Motor neuron (in vitro differentiated cells): ENCODE data around the gene ABCC10. TPM values are rescaled to one million over a fixed set of nuclear protein-coding genes. Genes with fewer than 3 reads are reported as not detected.

ENCODE experiments used
- ATAC-seq, 8 experiments: fragments of 200-7000 bp; cut with Tn5 transposase; replicated peaks in 6 of 8; 2 replicates each; pipeline ENCODE4 v1.8.0; 2021; ENCODE audit warnings: mild to moderate bottlenecking in 8 of 8, moderate library complexity in 8 of 8
- H3K27ac ChIP-seq, 2 donors: fragments of 250-450 bp; sonication (Bioruptor Pico); 2 replicates each; pipeline ENCODE4 v1.9.0; 2021; ENCODE audit warnings: antibody characterized with exemption in 2 of 2, mild to moderate bottlenecking in 2 of 2, moderate library complexity in 1 of 2
- H3K4me1 ChIP-seq, 2 donors: fragments of 250-450 bp; sonication (Bioruptor Pico); replicated peaks in 1 of 2; 2 replicates each; pipeline ENCODE4 v1.6.1; 2021; ENCODE audit warnings: antibody characterized with exemption in 2 of 2, mild to moderate bottlenecking in 2 of 2, moderate library complexity in 1 of 2
- H3K4me3 ChIP-seq, 5 donors: fragments of 250-450 bp; sonication (Bioruptor Pico); 2 replicates each; pipeline ENCODE4 v1.9.0; 2021; ENCODE audit warnings: antibody characterized with exemption in 5 of 5, mild to moderate bottlenecking in 5 of 5, moderate library complexity in 4 of 5
- WGBS, 10 experiments: fragments of 450-650 bp; shearing (Covaris generic); methylation state at CpG; one replicate each; pipeline ENCODE4 v1.0.0; 2022; 5-methylcytosine and 5-hydroxymethylcytosine counted together
- in situ Hi-C, 9 experiments: fragments of 400-800 bp; cut with MboI; loops; one replicate each; pipeline ENCODE4 v1.15.0; 2021; ENCODE audit warnings: low sequenced_read_pairs in 9 of 9, low pct_unique_long_range_greater_than_20kb in 2 of 9; ENCODE audit not compliant: unreplicated experiment in 9 of 9
- total RNA-seq, 8 experiments: library from RNA; unstranded; fragments of 300-600 nt; gene quantifications; 2 replicates each; pipeline versions ENCODE4 v1.2.3 to v1.2.4, GENCODE V29; 2022

ABCC10 gene
- total RNA-seq, 8 experiments from 2014 or later: 10.3 to 70.3 (median 16.4) TPM

DNA sequence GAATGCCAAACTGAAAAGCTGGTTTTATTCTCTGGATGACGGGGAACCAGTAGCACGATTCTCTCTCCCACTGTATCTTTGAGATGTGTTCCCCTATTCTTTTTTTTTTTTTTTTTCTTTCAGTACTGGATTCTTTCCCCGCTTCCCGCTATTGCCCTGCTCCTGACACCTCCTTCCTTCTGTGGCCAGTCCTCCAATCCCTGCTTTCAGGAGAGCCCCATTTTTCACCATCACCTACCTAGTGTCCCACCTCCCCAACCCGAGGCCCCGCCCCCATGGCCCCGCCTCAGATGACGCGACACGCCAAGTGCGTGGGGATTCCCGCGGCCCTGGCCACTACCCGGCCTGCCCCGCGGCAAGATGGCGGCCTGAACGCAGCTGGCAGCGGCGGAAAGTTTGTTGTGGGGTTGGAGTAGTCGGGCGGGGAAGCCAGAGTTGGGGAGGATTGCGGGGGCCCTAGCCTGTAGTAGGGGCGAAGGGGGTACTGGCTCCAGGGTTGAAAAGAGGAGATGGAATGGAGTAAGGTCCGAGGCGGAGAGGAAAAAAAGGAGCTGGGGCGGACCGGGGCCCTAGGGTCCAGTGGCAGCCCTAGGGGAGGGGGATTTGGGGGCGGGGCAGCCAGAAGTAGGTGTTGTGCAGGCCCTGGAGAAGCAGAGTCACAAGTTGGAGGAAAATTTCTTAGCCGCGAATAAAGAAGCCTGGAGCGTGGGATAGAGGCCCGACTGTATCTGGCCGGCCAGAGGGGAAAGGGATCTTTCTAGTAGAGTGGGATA is 50.1 kb downstream of the ABCC10 start, which contains the start of gene TJAP1:
Gene TJAP1, plus strand, starts transcription at position 336 of the 773 bp plus-strand sequence. CDS start 21,432 bp downstream, outside the sequence.
- in situ Hi-C loops: no loop called here
- Histone ChIP-seq H3K4me1 (peaks cover 9 to 25% of the 10 kb centered on the region in 2 donors), H3K4me3 (peak within 1 kb of the TSS; percentile 50 to 91 (median 59)), H3K27ac (peak within 1 kb of the TSS; percentile 50 to 65)
- peak; percentile 94 to 99 (median 98) for ATAC-seq
- WGBS, 10 experiments: 0 to 6% (median 0%) methylated on average over 2 to 6 of the region's 34 CpGs; no CpG with 5 or more reads in 3 of the 10 experiments

DNA sequence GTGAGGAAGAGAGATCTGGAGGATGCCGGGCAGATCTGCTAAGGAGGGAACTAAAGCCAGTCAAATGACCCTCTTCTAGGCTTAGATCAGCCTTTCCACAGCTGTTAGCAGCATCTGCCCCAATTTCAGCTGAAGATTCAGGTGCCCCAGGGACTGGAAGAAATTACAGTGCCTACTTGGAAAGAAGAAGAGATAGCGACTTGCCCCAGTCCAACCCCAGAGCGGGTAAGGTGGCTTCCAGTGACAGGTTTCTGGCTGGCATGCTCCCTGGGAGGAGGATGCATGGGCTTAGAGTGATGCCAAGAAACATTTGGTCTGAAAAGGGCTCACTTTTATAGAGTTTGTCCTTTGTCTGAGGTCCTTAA is 50.6 kb downstream of the ABCC10 start:
- no peak for ATAC-seq
- 0 to 44% (median 11%) methylated on average over 1 to 3 of the region's 3 CpGs; no CpG with 5 or more reads in 2 of the 10 experiments for WGBS, 10 experiments
- Histone ChIP-seq H3K4me3 (peak overlapping the region; percentile 50 to 91 (median 59)), H3K4me1 (peaks cover 9 to 25% of the 10 kb centered on the region in 2 donors), H3K27ac (peak overlapping the region; percentile 2 to 65)
- in situ Hi-C loops: no loop called here

DNA sequence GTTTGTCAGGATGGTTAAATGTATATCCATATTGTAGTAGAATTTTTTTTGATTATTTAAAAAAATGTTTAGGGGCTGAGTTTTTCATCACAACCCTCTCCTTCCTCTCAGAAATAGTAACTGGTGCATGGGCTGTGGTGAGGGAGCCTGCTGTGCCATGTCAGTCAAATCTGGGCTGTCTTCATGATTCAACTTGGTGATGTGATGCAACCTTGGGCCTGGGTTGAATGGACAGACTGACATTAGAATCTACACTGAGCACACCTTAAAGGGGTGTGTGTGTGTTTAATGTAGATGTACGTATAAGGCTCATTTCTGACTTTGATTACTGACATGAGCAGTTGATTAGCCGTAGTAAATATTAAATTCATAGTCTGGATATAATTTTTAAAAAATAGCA is 53.7 kb downstream of the ABCC10 start:
- H3K27ac ChIP-seq: no peak overlapping the region
- H3K4me1 ChIP-seq: peaks cover 6 to 16% of the 10 kb centered on the region in 2 donors
- ATAC-seq: peak in 1 of 8 experiments; percentile 8
- 25 to 100% (median 85%) methylated on average over 1 to 2 of the region's 2 CpGs; no CpG with 5 or more reads in 1 of the 10 experiments for WGBS, 10 experiments
- in situ Hi-C loops: no loop called here
- H3K4me3 ChIP-seq: no peak overlapping the region

DNA sequence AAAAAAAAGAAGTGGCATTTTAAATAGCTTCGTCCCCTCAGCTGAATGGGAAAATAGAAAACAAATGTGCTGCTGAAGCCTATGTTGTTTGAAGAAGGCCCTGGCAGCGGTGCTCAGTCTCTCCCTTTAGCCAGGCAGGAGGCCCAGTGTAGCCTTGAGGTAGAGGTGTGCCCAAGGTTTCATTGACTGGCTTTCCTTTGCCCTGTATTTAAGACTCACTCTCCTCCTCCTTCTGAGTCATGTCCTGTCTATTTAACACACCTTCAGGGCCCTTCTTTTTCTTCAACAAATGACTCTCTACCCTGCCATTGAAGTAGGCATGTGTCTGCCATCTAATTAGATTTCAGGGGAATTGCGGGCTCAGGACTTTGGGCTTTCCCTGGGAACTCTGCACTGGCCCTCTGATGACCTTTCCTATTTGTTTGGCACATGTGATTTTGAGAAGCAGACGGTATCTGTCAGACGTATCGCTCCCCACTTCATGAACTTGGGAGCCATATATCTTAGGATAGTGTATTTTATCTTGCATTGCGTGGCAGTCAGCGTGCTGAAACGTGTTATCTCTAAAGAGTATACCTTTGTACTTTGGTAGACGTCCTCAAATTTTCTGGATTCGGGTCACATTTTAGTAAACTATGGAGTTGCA is 54.4 kb downstream of the ABCC10 start:
- WGBS, 10 experiments: 65 to 94% (median 87%) methylated on average over 2 to 11 of the region's 11 CpGs
- in situ Hi-C loops: no loop called here
- peak in 1 of 8 experiments; percentile 4 for ATAC-seq
- Histone ChIP-seq H3K4me1 (peaks cover 6 to 13% of the 10 kb centered on the region in 2 donors), H3K4me3 (no peak overlapping the region), H3K27ac (no peak overlapping the region)

DNA sequence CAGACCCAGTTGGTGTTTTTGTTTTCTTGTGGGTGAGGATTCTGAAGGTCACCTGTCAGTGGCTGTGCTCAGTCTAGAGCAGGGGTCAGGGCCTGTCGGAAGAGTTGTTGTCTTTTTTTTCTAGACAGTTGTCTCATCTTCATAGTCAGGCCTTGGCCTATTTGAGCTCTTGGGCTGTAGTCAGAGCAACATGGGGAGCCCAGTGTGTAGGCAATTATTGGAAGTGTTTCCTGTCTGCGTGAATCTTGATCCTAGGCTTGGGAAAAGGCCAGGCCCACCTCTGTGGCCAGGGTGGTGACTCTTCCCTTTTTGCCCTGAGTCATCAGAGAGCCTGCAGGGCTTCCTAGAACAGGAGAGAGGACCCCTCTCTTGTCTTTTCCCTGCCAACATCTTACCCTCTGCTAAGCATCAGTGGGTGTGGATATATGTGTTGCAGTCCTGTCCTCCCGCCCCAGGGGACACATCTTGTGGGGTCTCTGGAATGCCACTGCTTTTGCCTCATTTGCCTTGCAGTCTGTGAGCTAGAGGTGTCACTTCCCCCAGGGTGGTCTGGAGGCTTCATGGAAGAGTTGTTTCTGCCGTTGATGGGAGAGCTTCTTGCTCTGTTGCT is 61.4 kb downstream of the ABCC10 start:
- in situ Hi-C loops: no loop called here
- Histone ChIP-seq H3K4me3 (no peak overlapping the region), H3K27ac (no peak overlapping the region), H3K4me1 (no peaks in the 10 kb centered on the region)
- 17 to 100% (median 92%) methylated on average over 1 to 2 of the region's 4 CpGs; no CpG with 5 or more reads in 5 of the 10 experiments for WGBS, 10 experiments
- no peak for ATAC-seq

DNA sequence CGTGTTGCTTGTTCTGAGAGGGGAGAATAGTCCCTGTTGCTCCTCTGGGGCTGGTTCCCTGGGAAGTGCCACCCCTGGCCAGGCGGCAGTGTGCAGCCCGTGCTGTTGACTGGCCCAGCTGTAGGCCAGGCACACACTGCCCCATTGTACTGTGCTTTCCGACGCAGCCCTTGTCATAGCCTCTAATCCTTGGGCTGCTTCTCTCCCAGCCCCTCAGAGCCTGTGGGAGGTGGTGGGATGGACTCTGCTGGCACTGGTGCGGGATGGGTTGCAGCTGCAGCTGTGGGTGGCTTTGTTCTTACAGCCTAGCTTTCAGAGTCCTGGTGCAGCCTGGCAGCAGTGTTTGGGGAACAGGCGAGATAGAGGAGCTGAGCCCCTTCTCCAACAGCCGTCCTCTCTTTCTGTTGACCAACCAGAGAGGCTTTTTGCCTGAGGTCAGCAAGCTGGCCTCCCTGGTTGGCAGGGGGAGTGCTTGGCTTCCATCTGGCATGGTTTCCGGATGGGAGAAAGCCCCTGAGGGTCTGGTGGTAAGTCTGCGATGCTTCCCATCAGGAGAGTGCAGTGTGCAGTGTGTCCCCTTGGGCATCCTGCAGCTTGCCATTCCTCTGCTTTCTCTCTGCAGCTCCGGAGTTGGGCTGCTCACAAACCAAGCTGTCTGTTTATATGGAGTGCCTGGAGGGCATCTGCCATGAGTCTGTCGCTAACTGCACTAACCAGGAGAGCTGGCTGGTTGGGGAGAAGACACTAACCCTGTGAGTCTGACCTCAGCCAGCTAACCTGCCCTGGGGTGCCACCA is 62.1 kb downstream of the ABCC10 start:
- Histone ChIP-seq H3K27ac (no peak overlapping the region), H3K4me1 (no peaks in the 10 kb centered on the region), H3K4me3 (no peak overlapping the region)
- 80 to 100% (median 100%) methylated on average over 1 to 2 of the region's 12 CpGs; no CpG with 5 or more reads in 4 of the 10 experiments for WGBS, 10 experiments
- ATAC-seq: peak in 1 of 8 experiments; percentile 17
- in situ Hi-C loops: no loop called here

DNA sequence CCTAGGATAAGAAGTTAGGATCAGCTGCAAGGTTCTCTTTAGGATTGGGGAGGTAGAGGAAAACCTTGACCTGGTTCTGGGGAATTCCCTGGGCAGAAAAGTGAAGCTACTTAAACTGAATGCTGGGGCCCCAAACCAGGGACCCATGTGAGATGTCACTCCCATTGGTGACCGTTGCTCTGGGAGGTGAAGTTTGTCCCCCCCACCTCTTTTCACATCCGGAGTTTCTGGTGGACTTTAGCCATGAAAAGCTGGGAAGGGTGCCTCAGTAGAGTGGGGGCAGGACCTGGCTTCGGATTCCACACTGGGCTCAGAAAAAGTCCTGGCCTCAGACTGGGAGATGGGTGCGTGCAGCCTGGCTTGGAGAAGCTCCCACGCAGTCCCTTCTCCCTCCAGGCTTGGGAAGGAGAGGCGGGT is 63.2 kb downstream of the ABCC10 start:
- H3K27ac ChIP-seq: no peak overlapping the region
- in situ Hi-C loops: no loop called here
- no peak overlapping the region for H3K4me3 ChIP-seq
- H3K4me1 ChIP-seq: no peaks in the 10 kb centered on the region
- 63 to 100% (median 98%) methylated on average over 1 to 5 of the region's 6 CpGs; no CpG with 5 or more reads in 6 of the 10 experiments for WGBS, 10 experiments
- ATAC-seq: no peak

DNA sequence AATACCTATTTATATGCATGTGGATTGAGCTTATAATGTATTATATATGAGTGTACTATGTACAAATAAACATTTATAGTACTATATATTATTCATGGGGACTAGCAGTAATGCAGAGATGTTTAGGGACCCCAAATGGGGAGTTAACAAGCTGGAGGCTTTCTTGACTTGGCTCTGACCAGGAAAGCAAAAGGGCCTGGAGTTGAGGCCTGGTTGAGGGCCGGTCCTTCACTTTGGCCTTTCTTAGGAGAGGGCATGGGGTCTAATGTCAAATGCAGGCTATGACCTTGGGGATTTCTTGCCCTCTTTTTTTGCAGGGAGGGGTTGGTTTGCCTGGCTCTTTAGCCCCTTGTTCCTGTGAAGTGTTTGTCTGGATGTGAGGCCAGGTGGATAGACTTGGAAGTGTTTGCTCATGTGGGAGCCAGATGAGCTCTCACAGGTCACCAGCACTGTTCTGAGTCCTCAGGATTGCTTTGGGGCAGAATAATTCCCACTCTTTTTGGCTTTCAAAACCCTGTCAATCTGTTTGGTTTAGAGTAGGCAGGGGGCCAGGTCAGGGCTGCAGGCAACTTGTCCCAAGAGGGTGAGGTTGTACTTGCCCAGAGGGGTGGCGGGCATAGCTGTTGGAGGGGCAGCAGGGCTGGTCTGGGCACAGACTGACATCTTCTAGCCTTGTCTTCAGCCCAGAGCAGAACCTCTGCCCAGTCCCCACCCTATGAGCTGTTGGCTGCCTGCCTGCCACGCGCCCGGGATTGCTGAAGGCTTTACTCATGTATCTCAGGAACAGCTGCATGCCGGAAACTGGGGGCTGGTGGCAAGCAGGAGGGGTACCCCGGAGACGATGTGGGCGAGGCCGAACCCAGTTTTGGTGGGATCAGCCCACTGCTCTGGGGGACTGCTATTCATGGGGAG is 64.7 kb downstream of the ABCC10 start:
- in situ Hi-C loops: no loop called here
- Histone ChIP-seq H3K27ac (no peak overlapping the region), H3K4me1 (no peaks in the 10 kb centered on the region), H3K4me3 (no peak overlapping the region)
- 0 to 100% (median 68%) methylated on average over 1 to 5 of the region's 10 CpGs; no CpG with 5 or more reads in 5 of the 10 experiments for WGBS, 10 experiments
- peak in 4 of 8 experiments; percentile 67 to 88 (median 76) for ATAC-seq

DNA sequence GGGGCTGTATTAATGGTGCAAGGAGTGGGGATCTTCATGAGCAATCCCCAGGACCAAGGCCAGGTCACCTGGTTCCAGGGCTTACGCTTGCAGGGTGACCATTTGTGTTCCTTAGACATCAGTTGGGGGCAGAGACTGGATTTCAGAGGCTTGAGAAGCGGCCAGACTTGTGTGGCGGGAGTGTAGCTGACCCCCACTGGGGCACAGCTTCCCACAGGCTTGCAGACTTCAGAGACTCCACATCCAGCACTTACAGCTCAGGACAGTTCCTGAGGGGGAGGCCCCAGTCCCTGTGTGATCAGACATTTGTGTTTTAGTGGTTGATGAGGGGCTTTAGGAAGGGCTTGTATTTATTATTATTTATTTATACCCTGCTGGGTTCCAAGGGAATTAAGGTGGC is 65.3 kb downstream of the ABCC10 start:
- Histone ChIP-seq H3K4me3 (no peak overlapping the region), H3K27ac (no peak overlapping the region), H3K4me1 (no peaks in the 10 kb centered on the region)
- 60 to 100% (median 100%) methylated on average over 1 to 2 of the region's 3 CpGs; no CpG with 5 or more reads in 7 of the 10 experiments for WGBS, 10 experiments
- in situ Hi-C loops: no loop called here
- ATAC-seq: peak in 4 of 8 experiments; percentile 9 to 48 (median 28)

DNA sequence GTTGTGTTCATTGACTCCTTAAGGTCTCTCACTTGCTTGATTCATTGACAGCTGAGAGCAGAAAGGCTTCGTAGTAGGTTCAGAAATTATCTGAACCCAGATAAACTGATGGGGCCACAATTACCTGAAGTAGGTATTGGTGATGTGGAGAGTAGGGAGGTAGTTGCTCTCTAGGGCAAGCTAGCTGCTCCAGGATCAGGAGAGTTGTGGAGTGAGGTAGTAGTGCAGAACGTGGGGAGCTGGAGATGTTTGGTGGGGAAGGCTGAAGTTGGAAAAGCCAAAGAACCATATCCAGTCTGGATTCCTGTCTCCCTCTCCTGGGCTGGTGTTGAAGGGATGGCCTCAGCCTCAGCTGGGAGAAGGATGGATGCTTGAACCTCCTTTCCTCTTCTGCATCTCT is 65.9 kb downstream of the ABCC10 start:
- no peaks in the 10 kb centered on the region for H3K4me1 ChIP-seq
- no peak overlapping the region for H3K4me3 ChIP-seq
- no peak overlapping the region for H3K27ac ChIP-seq
- in situ Hi-C loops: no loop called here
- ATAC-seq: no peak
- WGBS, 10 experiments: 40 to 100% (median 80%) methylated on average over 1 to 2 of the region's 2 CpGs; no CpG with 5 or more reads in 5 of the 10 experiments

DNA sequence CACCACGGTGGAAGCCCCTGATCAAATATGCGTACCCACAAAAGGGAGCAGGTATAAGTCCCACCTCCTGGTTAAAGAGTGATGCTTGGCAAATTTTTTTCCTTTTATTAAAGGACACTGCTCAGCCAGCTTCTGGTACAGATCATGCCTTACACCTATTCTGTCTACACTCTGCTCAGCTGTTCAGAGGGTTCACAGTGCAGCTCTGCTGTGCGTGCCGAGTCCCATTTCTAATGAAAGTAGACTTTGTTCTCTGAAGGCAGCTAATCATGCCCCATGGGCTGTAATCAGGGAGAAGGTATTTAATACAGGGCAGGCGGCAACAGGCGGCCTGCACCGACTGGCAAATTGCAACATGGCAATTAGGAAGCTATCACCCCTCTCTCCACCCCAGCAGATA is 66.5 kb downstream of the ABCC10 start:
- no peak overlapping the region for H3K27ac ChIP-seq
- H3K4me3 ChIP-seq: no peak overlapping the region
- no peaks in the 10 kb centered on the region for H3K4me1 ChIP-seq
- in situ Hi-C loops: no loop called here
- 91 to 100% (median 97%) methylated on average over 1 to 7 of the region's 7 CpGs; no CpG with 5 or more reads in 3 of the 10 experiments for WGBS, 10 experiments
- ATAC-seq: no peak

DNA sequence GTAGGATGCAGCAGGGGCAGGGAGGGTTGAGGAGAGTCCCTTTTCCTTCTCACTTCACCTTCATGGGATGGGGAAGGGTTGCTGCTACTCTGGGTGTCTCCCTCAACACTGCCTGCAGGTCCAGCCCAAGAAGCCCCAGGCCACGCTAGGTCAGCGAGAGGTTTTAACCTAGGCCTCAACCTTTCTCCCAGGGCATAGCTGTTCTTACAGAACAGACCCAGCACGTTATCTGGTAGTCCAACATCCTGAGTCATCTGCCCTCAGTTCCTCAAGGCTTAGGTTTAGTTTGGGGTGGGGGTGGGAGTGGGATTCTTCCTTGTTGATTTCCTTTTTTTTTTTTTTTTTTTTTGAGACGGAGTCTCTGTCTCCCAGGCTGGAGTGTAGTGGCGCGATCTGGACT is 67.0 kb downstream of the ABCC10 start:
- Histone ChIP-seq H3K4me3 (no peak overlapping the region), H3K4me1 (no peaks in the 10 kb centered on the region), H3K27ac (no peak overlapping the region)
- no peak for ATAC-seq
- in situ Hi-C loops: no loop called here
- 90 to 100% (median 100%) methylated on average over 2 to 3 of the region's 6 CpGs; no CpG with 5 or more reads in 5 of the 10 experiments for WGBS, 10 experiments
